Body of pancreas (tissue), 4 donors: ENCODE measurements around the gene ORAI3.

Experiments
- POLR2A ChIP-seq, 3 donors: fragments of 450-650 bp; IDR thresholded peaks; one replicate each; pipeline ENCODE4 v1.6.1; 2016; ENCODE audit warnings: antibody characterized with exemption in 3 of 3, mild to moderate bottlenecking in 2 of 3
- TF ChIP-seq, protein P1 (sequence below), 7 experiments: fragments of 450-650 bp in 4 of 7; fragments of 200-600 bp in 3 of 7; sonication (generic) in 3 of 7; IDR thresholded peaks; one replicate each; pipeline ENCODE4 v1.5.1; 2016 to 2019; ENCODE audit warnings: antibody characterized with exemption in 7 of 7

DNA sequence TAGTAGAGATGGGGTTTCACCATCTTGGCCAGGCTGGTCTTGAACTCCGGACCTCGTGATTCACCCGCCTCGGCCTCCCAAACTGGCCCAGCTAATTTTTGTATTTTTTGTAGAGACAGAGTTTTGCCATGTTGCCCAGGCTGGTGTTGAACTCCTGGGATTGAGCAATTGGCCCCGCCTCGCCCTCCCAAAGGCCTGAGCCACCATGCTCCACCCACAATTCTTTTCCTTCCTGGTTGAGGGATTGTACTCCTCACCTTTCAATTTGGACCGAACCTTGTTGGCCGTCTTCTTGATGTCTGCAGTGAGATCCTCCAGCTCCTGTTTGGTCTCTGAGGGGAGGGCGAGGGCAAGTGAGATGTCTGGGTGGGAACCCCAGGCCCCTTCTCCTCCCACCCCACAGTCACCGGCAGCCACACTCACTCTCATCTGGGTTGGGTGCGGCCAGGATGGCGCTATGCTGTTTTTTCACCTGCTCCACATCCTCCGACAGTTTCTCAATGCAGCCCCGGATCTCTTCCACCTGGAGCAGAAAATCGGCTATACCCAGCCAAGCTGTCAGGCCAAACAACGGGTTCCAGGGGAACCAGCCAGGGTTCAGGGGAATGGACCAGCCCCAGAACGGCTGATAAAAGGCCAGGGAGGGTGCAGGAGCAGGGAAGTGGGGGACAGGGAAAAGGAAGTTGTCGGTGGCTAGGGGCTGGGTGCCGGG is 52.0 kb downstream of the ORAI3 start:
- TF ChIP-seq, protein P1, sequence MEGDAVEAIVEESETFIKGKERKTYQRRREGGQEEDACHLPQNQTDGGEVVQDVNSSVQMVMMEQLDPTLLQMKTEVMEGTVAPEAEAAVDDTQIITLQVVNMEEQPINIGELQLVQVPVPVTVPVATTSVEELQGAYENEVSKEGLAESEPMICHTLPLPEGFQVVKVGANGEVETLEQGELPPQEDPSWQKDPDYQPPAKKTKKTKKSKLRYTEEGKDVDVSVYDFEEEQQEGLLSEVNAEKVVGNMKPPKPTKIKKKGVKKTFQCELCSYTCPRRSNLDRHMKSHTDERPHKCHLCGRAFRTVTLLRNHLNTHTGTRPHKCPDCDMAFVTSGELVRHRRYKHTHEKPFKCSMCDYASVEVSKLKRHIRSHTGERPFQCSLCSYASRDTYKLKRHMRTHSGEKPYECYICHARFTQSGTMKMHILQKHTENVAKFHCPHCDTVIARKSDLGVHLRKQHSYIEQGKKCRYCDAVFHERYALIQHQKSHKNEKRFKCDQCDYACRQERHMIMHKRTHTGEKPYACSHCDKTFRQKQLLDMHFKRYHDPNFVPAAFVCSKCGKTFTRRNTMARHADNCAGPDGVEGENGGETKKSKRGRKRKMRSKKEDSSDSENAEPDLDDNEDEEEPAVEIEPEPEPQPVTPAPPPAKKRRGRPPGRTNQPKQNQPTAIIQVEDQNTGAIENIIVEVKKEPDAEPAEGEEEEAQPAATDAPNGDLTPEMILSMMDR (IDR thresholded peaks at IDR 0.05), result no peak
- no peak for TF ChIP-seq POLR2A (IDR thresholded peaks at IDR 0.05)
